ENCODE measurements around the gene NDN. TPM values are rescaled to one million over a fixed set of nuclear protein-coding genes. Genes with fewer than 3 reads are reported as not detected.
"Not testable (repeated sequence)": the region's sequence is repeated elsewhere in the genome, so short reads cannot be mapped to it uniquely, and the experiment has no call there.

Gene NDN
- total and polyA plus RNA-seq, 2 donors (not counting 3 experiments of a cell fraction or from before 2014, with no cell fraction given), result 19.2 to 23.1 TPM

DNA sequence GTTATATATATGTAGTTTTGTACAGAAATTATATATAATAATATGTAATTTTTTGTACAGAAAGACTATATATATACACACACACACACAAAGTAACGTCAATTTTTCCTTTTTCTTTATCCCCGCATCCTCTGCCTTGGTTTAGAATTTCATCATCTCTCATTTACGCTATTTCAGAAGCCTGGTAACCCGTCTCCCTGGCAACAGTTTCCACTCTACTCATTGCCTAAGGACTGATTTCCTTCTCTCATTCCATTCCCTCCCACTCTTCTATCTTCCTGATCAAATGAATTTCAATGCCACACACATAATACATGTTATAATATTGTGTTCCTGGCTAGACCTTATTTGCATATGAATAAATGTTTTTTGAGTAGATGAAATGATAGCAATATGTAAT, 47.8 kb upstream of the NDN start:
- TF ChIP-seq MYC (IDR thresholded peaks at IDR 0.05; ENCODE audit: low read depth, low read length) (no peak), FOS (IDR thresholded peaks at IDR 0.05; ENCODE audit: borderline replicate concordance, insufficient read depth, low read length) (no peak), POLR2A (IDR thresholded peaks at IDR 0.05; ENCODE audit: low read depth, low read length) (no peak), EZH2 (IDR thresholded peaks at IDR 0.05; ENCODE audit: borderline replicate concordance, low read depth, low read length, severe bottlenecking) (no peak), JUN (IDR thresholded peaks at IDR 0.05; ENCODE audit: borderline replicate concordance, insufficient read depth, insufficient read length, low read depth) (no peak)
- POLR2A ChIA-PET, result no interaction called here
- H3K27ac ChIP-seq (ENCODE audit: insufficient read depth, low read depth, low read length), result no peak overlapping the region
- intact Hi-C loops (cut with micrococcal nuclease) (no loop called here), dilution Hi-C loops (cut with MboI; ENCODE audit: extremely low pct_ligation_motif_present, low sequenced_read_pairs) (no loop called here)
- no peaks in the 10 kb centered on the region for H3K4me1 ChIP-seq (ENCODE audit: control insufficient read depth, extremely low read depth, insufficient read depth, low read length)
- no peaks in the 10 kb centered on the region for H3K36me3 ChIP-seq (ENCODE audit: control insufficient read depth in 2 of 2, extremely low read depth in 1 of 2, insufficient read depth in 2 of 2, low read length in 2 of 2)
- no peaks in the 10 kb centered on the region for H4K20me1 ChIP-seq (replicated peaks; ENCODE audit: control insufficient read depth, extremely low read depth, insufficient read depth, low read length)
- H3K27me3 ChIP-seq (ENCODE audit: control insufficient read depth in 2 of 2, insufficient read depth in 2 of 2, low read length in 2 of 2), result no peaks in the 10 kb centered on the region
- H3K4me2 ChIP-seq (ENCODE audit: insufficient read depth, low read length), result no peak overlapping the region
- no TSS peak for BruUV-seq (replicated peaks)
- DNase-seq (ENCODE audit: low read depth, low spot score) (no peak), FAIRE-seq (no peak)
- no peak overlapping the region for H3K9ac ChIP-seq (replicated peaks; ENCODE audit: extremely low read depth, insufficient read depth, low read length)
- H3K4me3 ChIP-seq (replicated peaks in 1 of 3; ENCODE audit: insufficient read depth in 1 of 3, low read depth in 1 of 3, low read length in 3 of 3), result no peak overlapping the region
- no peaks in the 10 kb centered on the region for H3K79me2 ChIP-seq (ENCODE audit: control insufficient read depth, insufficient read depth, low read length)
- CTCF ChIA-PET, result no interaction called here
- H3K9me1 ChIP-seq (replicated peaks; ENCODE audit: control insufficient read depth, extremely low read depth, insufficient read depth, low read length), result no peaks in the 10 kb centered on the region
- no peak overlapping the region for H2AFZ ChIP-seq (ENCODE audit: low read depth, low read length)
- H3K9me3 ChIP-seq (replicated peaks; ENCODE audit: control insufficient read depth, insufficient read depth, low read length), result no peaks in the 10 kb centered on the region

DNA sequence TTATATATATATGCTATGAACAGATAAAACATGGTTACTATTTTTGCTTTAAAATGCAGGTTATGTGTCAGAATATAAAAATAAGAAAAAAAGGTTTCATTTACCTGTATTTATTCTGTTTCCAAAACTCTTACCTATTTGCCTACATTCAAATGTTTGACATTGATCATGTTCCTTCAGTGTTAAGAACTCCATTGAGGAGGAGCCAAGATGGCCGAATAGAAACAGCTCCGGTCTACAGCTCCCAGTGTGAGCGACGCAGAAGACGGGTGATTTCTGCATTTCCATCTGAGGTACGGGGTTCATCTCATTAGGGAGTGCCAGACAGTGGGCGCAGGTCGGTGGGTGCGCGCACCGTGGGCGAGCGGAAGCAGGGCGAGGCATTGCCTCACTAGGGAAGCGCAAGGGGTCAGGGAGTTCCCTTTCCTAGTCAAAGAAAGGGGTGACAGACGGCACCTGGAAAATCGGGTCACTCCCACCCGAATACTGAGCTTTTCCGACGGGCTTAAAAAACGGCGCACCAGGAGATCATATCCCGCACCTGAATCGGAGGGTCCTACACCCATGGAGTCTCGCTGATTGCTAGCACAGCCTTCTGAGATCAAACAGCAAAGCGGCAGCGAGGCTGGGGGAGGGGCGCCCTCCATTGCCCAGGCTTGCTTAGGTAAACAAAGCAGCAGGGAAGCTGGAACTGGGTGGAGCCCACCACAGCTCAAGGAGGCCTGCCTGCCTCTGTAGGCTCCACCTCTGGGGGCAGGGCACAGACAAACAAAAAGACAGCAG, 27.0 kb upstream of the NDN start:
- FAIRE-seq; H3K4me3 ChIP-seq (replicated peaks in 1 of 3; ENCODE audit: insufficient read depth in 1 of 3, low read depth in 1 of 3, low read length in 3 of 3); POLR2A ChIA-PET; DNase-seq (ENCODE audit: low read depth, low spot score); H3K4me2 ChIP-seq (ENCODE audit: insufficient read depth, low read length); H3K9me1 ChIP-seq (replicated peaks; ENCODE audit: control insufficient read depth, extremely low read depth, insufficient read depth, low read length); H3K27me3 ChIP-seq (ENCODE audit: control insufficient read depth in 2 of 2, insufficient read depth in 2 of 2, low read length in 2 of 2); BruUV-seq (replicated peaks); H3K9ac ChIP-seq (replicated peaks; ENCODE audit: extremely low read depth, insufficient read depth, low read length); H3K9me3 ChIP-seq (replicated peaks; ENCODE audit: control insufficient read depth, insufficient read depth, low read length); CTCF ChIA-PET; H3K36me3 ChIP-seq (ENCODE audit: control insufficient read depth in 2 of 2, extremely low read depth in 1 of 2, insufficient read depth in 2 of 2, low read length in 2 of 2); H2AFZ ChIP-seq (ENCODE audit: low read depth, low read length); H4K20me1 ChIP-seq (replicated peaks; ENCODE audit: control insufficient read depth, extremely low read depth, insufficient read depth, low read length); intact Hi-C loops (cut with micrococcal nuclease); H3K4me1 ChIP-seq (ENCODE audit: control insufficient read depth, extremely low read depth, insufficient read depth, low read length); H3K79me2 ChIP-seq (ENCODE audit: control insufficient read depth, insufficient read depth, low read length); dilution Hi-C loops (cut with MboI; ENCODE audit: extremely low pct_ligation_motif_present, low sequenced_read_pairs); H3K27ac ChIP-seq (ENCODE audit: insufficient read depth, low read depth, low read length): not testable (repeated sequence)

Measured in endothelial cell of umbilical vein (primary cell).